ENCODE data around the gene TGM5.

TGM5 gene

GRCh38 chr15:43249699-43250203, 17.0 kb downstream of the TGM5 start:
- no peaks in the 10 kb centered on the region for H3K9me3 ChIP-seq (ENCODE audit: control insufficient read depth, low read length)
- no peak overlapping the region for H3K4me3 ChIP-seq (ENCODE audit: insufficient read depth, low read depth, low read length, poor library complexity, severe bottlenecking)
- H3K36me3 ChIP-seq (ENCODE audit: control insufficient read depth, insufficient read depth, low read length): no peaks in the 10 kb centered on the region
- H3K27ac ChIP-seq (ENCODE audit: insufficient read depth, low read length, poor library complexity, severe bottlenecking): no peak overlapping the region
- no peak for DNase-seq
- no peaks in the 10 kb centered on the region for H3K27me3 ChIP-seq (replicated peaks; ENCODE audit: control insufficient read depth, insufficient read depth, low read length, poor library complexity, severe bottlenecking)
- H3K4me1 ChIP-seq (ENCODE audit: control insufficient read depth, insufficient read depth, low read length, poor library complexity, severe bottlenecking): no peaks in the 10 kb centered on the region

DNA sequence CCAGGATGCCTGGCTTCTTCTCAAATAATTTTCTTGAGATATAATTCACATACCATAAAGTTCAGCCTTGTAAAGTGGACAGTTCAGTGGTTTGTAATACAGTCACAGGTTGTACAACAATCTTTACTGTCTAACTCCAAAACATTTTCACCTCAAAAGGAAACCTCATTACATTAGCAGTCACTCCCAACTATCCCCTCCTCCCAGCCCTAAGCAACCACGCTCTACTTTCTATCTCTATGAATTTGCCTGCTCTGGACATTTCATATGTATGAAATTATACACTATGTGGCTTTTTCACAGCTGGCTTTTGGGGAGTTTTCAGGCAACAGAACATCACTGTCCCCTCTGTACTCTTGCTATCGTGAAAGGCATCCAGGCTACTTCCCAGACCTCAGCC, 17.5 kb downstream of the TGM5 start:
- Histone ChIP-seq H3K36me3 (ENCODE audit: control insufficient read depth, insufficient read depth, low read length) (no peaks in the 10 kb centered on the region), H3K4me3 (ENCODE audit: insufficient read depth, low read depth, low read length, poor library complexity, severe bottlenecking) (no peak overlapping the region), H3K9me3 (ENCODE audit: control insufficient read depth, low read length) (no peaks in the 10 kb centered on the region), H3K4me1 (ENCODE audit: control insufficient read depth, insufficient read depth, low read length, poor library complexity, severe bottlenecking) (no peaks in the 10 kb centered on the region), H3K27me3 (replicated peaks; ENCODE audit: control insufficient read depth, insufficient read depth, low read length, poor library complexity, severe bottlenecking) (no peaks in the 10 kb centered on the region), H3K27ac (ENCODE audit: insufficient read depth, low read length, poor library complexity, severe bottlenecking) (no peak overlapping the region)
- DNase-seq: no peak

DNA sequence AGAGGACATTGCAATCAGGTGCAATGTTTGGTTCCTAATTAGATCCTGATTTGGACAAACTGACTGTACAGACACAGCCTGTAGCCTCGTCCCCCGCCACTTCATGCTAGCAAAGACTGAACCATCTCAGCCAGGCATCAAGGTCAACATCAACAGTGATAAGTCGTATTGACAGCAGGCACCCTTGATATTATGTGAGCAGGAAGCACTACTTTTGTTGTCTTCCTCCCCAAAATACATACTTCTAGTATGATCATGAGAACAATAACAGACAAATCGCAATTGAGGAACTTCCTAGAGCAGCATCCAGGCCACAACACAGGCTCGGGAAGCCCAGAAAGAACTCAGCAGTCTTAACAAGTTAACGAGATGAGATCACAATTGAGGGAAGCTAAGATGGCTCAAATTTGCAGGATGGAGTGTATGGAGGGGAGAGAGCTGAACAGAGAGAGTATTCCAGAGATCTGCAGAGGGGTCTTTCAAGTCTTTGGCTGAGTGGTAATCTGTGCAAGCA, 20.4 kb downstream of the TGM5 start:
- no peak for DNase-seq
- Histone ChIP-seq H3K36me3 (ENCODE audit: control insufficient read depth, insufficient read depth, low read length) (no peaks in the 10 kb centered on the region), H3K9me3 (ENCODE audit: control insufficient read depth, low read length) (no peaks in the 10 kb centered on the region), H3K4me3 (ENCODE audit: insufficient read depth, low read depth, low read length, poor library complexity, severe bottlenecking) (no peak overlapping the region), H3K27ac (ENCODE audit: insufficient read depth, low read length, poor library complexity, severe bottlenecking) (no peak overlapping the region), H3K27me3 (replicated peaks; ENCODE audit: control insufficient read depth, insufficient read depth, low read length, poor library complexity, severe bottlenecking) (no peaks in the 10 kb centered on the region), H3K4me1 (ENCODE audit: control insufficient read depth, insufficient read depth, low read length, poor library complexity, severe bottlenecking) (no peaks in the 10 kb centered on the region)

GRCh38 chr15:43244092-43244491, 22.6 kb downstream of the TGM5 start:
- Histone ChIP-seq H3K27me3 (replicated peaks; ENCODE audit: control insufficient read depth, insufficient read depth, low read length, poor library complexity, severe bottlenecking) (no peaks in the 10 kb centered on the region), H3K36me3 (ENCODE audit: control insufficient read depth, insufficient read depth, low read length) (no peaks in the 10 kb centered on the region), H3K4me3 (ENCODE audit: insufficient read depth, low read depth, low read length, poor library complexity, severe bottlenecking) (no peak overlapping the region), H3K9me3 (ENCODE audit: control insufficient read depth, low read length) (no peaks in the 10 kb centered on the region), H3K27ac (ENCODE audit: insufficient read depth, low read length, poor library complexity, severe bottlenecking) (no peak overlapping the region), H3K4me1 (ENCODE audit: control insufficient read depth, insufficient read depth, low read length, poor library complexity, severe bottlenecking) (no peaks in the 10 kb centered on the region)
- DNase-seq: no peak

DNA sequence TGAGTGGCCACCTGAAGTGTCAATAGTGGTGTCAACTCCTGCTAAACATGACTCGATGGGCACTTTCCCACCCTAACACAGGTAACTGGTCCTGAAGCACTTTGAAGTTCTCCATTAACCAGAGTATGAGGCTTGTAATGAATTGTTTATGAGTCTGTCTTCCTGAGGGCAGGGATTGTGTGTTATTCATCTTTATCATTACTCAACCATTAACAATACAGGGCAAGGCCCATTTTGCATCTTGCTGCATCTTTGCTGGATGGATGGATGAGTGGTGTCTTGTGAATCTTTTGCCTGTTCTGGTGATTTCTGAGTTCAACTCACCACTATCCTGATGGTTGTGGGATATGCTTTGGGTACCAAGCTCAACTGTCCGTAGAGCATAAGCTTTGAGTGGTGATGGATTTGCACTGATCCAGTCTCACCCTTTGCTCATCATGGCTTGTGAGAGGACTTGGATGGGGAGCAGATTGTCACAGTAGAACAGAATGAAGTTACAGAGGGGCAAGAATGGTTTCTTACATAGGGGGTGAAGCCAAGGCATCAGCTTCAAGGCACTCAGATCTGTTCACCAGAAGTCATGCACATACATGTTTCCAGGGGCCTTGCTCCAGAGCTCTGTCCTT, 23.6 kb downstream of the TGM5 start:
- no peak overlapping the region for H3K4me3 ChIP-seq (ENCODE audit: insufficient read depth, low read depth, low read length, poor library complexity, severe bottlenecking)
- H3K27me3 ChIP-seq (replicated peaks; ENCODE audit: control insufficient read depth, insufficient read depth, low read length, poor library complexity, severe bottlenecking): no peaks in the 10 kb centered on the region
- no peak overlapping the region for H3K27ac ChIP-seq (ENCODE audit: insufficient read depth, low read length, poor library complexity, severe bottlenecking)
- no peak for DNase-seq
- no peaks in the 10 kb centered on the region for H3K36me3 ChIP-seq (ENCODE audit: control insufficient read depth, insufficient read depth, low read length)
- H3K9me3 ChIP-seq (ENCODE audit: control insufficient read depth, low read length): no peaks in the 10 kb centered on the region
- H3K4me1 ChIP-seq (ENCODE audit: control insufficient read depth, insufficient read depth, low read length, poor library complexity, severe bottlenecking): no peaks in the 10 kb centered on the region

- Histone ChIP-seq H3K9me3 (ENCODE audit: control insufficient read depth, low read length) (no peaks in the 10 kb centered on the region), H3K27ac (ENCODE audit: insufficient read depth, low read length, poor library complexity, severe bottlenecking) (no peak overlapping the region), H3K4me3 (ENCODE audit: insufficient read depth, low read depth, low read length, poor library complexity, severe bottlenecking) (no peak overlapping the region), H3K27me3 (replicated peaks; ENCODE audit: control insufficient read depth, insufficient read depth, low read length, poor library complexity, severe bottlenecking) (no peaks in the 10 kb centered on the region), H3K36me3 (ENCODE audit: control insufficient read depth, insufficient read depth, low read length) (no peaks in the 10 kb centered on the region), H3K4me1 (ENCODE audit: control insufficient read depth, insufficient read depth, low read length, poor library complexity, severe bottlenecking) (no peaks in the 10 kb centered on the region)
- DNase-seq: no peak
Observed at GRCh38 chr15:43242616-43243015, 24.1 kb downstream of the TGM5 start.

DNA sequence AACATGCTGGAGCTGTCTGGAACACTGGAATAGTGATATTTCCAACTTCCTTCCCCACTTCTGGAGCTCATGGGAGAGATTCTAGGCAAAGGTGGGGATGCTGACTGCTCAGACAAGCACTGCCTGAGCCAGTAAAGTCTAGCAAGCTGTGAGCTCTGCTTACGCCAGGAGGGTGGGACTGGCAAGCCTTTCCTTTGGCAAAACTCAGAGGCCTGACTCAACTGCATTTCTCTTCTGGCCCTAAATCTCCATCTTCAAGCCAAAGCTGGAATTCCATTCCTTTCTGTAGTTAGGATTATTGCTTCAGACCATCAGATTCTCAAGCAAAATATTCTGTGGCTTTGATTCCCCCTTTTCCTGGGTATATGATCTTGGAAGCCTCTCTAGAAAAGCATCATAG, 25.6 kb downstream of the TGM5 start:
- no peak for DNase-seq
- Histone ChIP-seq H3K4me1 (ENCODE audit: control insufficient read depth, insufficient read depth, low read length, poor library complexity, severe bottlenecking) (no peaks in the 10 kb centered on the region), H3K9me3 (ENCODE audit: control insufficient read depth, low read length) (no peaks in the 10 kb centered on the region), H3K27ac (ENCODE audit: insufficient read depth, low read length, poor library complexity, severe bottlenecking) (no peak overlapping the region), H3K36me3 (ENCODE audit: control insufficient read depth, insufficient read depth, low read length) (no peaks in the 10 kb centered on the region), H3K4me3 (ENCODE audit: insufficient read depth, low read depth, low read length, poor library complexity, severe bottlenecking) (no peak overlapping the region), H3K27me3 (replicated peaks; ENCODE audit: control insufficient read depth, insufficient read depth, low read length, poor library complexity, severe bottlenecking) (peaks cover 3% of the 10 kb centered on the region)

DNA sequence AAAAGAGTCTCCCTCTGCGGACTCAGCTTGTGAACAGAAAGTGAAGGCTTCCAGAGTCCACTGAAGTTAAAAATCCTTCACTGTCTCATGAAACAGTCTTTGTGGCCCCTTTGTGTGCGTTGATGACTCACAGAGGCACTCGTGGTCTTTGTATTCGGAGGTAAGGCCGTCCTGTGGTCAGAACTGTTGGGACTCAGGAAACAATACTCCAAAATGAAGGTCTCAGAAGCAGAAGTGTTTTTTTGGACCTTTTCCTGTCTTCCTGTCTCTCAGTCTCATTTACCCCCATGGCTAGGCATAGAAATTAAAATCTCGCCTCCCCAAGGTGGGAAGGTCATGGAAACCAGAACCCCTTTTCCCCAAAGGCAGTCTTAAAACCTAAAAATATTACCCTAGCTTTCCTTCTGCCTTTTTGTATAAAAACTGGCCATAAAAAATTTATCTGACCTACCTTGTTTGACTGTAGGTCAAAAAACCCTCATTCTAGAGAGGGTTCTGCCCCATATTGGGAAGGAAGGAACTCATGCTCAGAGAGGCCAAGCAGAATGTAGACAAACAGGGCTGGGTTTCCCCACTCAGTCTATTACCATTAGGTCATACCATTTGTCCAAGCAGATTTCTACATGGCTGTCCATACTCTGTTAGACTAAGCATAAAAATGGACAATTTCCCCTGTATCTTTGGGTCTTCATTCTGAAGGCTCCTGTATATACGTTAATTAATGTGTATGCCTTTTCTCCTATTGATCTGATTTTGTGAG, 26.8 kb downstream of the TGM5 start:
- no peaks in the 10 kb centered on the region for H3K4me1 ChIP-seq (ENCODE audit: control insufficient read depth, insufficient read depth, low read length, poor library complexity, severe bottlenecking)
- DNase-seq: no peak
- H3K27me3 ChIP-seq (replicated peaks; ENCODE audit: control insufficient read depth, insufficient read depth, low read length, poor library complexity, severe bottlenecking): peaks cover 3% of the 10 kb centered on the region
- H3K4me3 ChIP-seq (ENCODE audit: insufficient read depth, low read depth, low read length, poor library complexity, severe bottlenecking): no peak overlapping the region
- H3K36me3 ChIP-seq (ENCODE audit: control insufficient read depth, insufficient read depth, low read length): no peaks in the 10 kb centered on the region
- H3K9me3 ChIP-seq (ENCODE audit: control insufficient read depth, low read length): no peaks in the 10 kb centered on the region
- H3K27ac ChIP-seq (ENCODE audit: insufficient read depth, low read length, poor library complexity, severe bottlenecking): no peak overlapping the region

DNA sequence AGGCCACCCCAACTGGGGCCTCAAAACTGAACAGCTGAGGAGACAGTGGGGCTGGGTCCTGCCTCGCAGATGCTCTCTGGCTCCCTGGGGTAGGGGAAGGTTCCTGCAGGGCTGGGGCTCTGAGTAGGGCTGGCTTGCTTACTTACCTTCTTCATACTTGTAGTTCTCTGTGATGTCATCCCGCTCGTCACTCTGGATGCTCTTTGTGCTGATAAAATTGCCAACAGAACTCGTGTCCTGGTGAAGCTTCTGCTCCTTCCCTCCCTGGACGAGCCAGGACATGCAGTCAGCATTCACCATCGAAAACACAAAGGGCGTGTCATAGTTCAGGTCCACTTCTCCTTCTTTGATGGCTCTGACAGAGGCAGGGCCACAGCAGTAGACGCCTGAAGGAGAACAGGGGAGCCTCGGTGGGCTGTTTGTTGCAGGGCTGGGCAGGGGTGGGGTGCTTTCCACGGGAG, 28.0 kb downstream of the TGM5 start:
- H3K27ac ChIP-seq (ENCODE audit: insufficient read depth, low read length, poor library complexity, severe bottlenecking): no peak overlapping the region
- H3K9me3 ChIP-seq (ENCODE audit: control insufficient read depth, low read length): no peaks in the 10 kb centered on the region
- H3K4me3 ChIP-seq (ENCODE audit: insufficient read depth, low read depth, low read length, poor library complexity, severe bottlenecking): no peak overlapping the region
- DNase-seq: no peak
- no peaks in the 10 kb centered on the region for H3K36me3 ChIP-seq (ENCODE audit: control insufficient read depth, insufficient read depth, low read length)
- H3K4me1 ChIP-seq (ENCODE audit: control insufficient read depth, insufficient read depth, low read length, poor library complexity, severe bottlenecking): no peaks in the 10 kb centered on the region
- peaks cover 3% of the 10 kb centered on the region for H3K27me3 ChIP-seq (replicated peaks; ENCODE audit: control insufficient read depth, insufficient read depth, low read length, poor library complexity, severe bottlenecking)

- peaks cover 3% of the 10 kb centered on the region for H3K27me3 ChIP-seq (replicated peaks; ENCODE audit: control insufficient read depth, insufficient read depth, low read length, poor library complexity, severe bottlenecking)
Observed at GRCh38 chr15:43237842-43238470, 28.8 kb downstream of the TGM5 start.

More at GRCh38 chr15:43237842-43238470, 28.8 kb downstream of the TGM5 start:
- no peaks in the 10 kb centered on the region for H3K9me3 ChIP-seq (ENCODE audit: control insufficient read depth, low read length)
- H3K27ac ChIP-seq (ENCODE audit: insufficient read depth, low read length, poor library complexity, severe bottlenecking): no peak overlapping the region
- no peaks in the 10 kb centered on the region for H3K4me1 ChIP-seq (ENCODE audit: control insufficient read depth, insufficient read depth, low read length, poor library complexity, severe bottlenecking)
- DNase-seq: no peak
- no peak overlapping the region for H3K4me3 ChIP-seq (ENCODE audit: insufficient read depth, low read depth, low read length, poor library complexity, severe bottlenecking)
- H3K36me3 ChIP-seq (ENCODE audit: control insufficient read depth, insufficient read depth, low read length): no peaks in the 10 kb centered on the region

All from effector memory CD4-positive, alpha-beta T cell (primary cell).